Measurements from ENCODE around the gene SLC7A10. TPM values are rescaled to one million over a fixed set of nuclear protein-coding genes. Genes with fewer than 3 reads are reported as not detected.
A peak's percentile ranks its signal among the peaks of the same experiment; 100 is the strongest.

Gene SLC7A10
- total RNA-seq, 3 donors from 2014 or later (not counting 1 experiment from before 2014, with no cell fraction given), result not detected

DNA sequence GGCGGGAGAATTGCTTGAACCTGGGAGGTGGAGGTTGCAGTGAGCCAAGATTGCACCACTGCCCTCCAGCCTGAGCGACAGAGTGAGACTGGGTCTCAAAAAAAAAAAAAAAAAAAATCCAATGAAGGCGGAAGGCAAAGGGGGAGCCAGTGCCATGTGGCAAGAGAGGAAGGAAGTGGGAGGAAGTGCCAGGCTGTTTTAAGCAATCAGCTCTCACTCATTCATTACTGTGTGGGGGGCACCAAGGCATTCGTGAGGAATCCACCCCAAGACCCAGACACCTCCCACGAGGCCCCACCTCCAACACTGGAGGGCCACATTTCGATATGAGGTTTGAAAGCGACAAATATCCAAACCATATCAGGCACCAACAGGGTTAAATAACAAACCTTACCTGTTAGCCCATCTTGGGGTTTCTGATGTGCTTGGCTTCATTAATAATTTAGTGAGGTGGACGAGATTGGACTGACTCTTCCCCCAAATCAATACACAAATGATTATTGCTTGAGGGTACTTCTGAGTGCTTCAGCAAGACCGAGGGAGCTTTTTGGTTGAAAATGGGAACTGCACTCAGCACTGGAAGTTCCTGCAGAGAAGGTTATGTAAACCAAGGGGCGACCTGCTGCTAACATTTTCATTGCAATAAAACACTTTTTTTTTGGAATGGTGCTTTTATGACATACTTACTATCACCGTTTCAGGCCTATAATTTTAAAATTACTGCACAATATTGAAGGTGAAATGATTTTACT, 39.0 kb downstream of the SLC7A10 start:
- H3K4me1 Mint-ChIP-seq, result peaks cover 10 to 13% of the 10 kb centered on the region in 2 donors
- H3K9me3 Mint-ChIP-seq, result no peaks in the 10 kb centered on the region
- DNase-seq, result no peak
- no peaks in the 10 kb centered on the region for H3K36me3 Mint-ChIP-seq
- 13% methylated on average over 6 of the region's 11 CpGs for WGBS (ENCODE audit: insufficient coverage)
- H3K27ac ChIP-seq (ENCODE audit: low read length), result no peak overlapping the region
- H3K27me3 ChIP-seq (ENCODE audit: control insufficient read depth, insufficient read depth, low read length), result no peaks in the 10 kb centered on the region
- peak overlapping the region; percentile 59 for H3K4me3 Mint-ChIP-seq
- TF ChIP-seq, protein P1, sequence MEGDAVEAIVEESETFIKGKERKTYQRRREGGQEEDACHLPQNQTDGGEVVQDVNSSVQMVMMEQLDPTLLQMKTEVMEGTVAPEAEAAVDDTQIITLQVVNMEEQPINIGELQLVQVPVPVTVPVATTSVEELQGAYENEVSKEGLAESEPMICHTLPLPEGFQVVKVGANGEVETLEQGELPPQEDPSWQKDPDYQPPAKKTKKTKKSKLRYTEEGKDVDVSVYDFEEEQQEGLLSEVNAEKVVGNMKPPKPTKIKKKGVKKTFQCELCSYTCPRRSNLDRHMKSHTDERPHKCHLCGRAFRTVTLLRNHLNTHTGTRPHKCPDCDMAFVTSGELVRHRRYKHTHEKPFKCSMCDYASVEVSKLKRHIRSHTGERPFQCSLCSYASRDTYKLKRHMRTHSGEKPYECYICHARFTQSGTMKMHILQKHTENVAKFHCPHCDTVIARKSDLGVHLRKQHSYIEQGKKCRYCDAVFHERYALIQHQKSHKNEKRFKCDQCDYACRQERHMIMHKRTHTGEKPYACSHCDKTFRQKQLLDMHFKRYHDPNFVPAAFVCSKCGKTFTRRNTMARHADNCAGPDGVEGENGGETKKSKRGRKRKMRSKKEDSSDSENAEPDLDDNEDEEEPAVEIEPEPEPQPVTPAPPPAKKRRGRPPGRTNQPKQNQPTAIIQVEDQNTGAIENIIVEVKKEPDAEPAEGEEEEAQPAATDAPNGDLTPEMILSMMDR (IDR thresholded peaks at IDR 0.05), result no peak
- no peaks in the 10 kb centered on the region for H3K9me3 ChIP-seq (ENCODE audit: control insufficient read depth, insufficient read depth, low read length)
- no peaks in the 10 kb centered on the region for H3K36me3 ChIP-seq (ENCODE audit: control insufficient read depth, insufficient read depth, low read length)
- no peak overlapping the region for H3K27ac Mint-ChIP-seq
- H3K4me3 ChIP-seq (ENCODE audit: low read length), result no peak overlapping the region
- H3K27me3 Mint-ChIP-seq (ENCODE audit: low read depth in 2 of 2), result peaks cover 14 to 17% of the 10 kb centered on the region in 2 donors
- peaks cover 14% of the 10 kb centered on the region for H3K4me1 ChIP-seq (ENCODE audit: control insufficient read depth, insufficient read depth, low read length)
- intact Hi-C loops (cut with micrococcal nuclease), result no loop called here
- peak in 2 of 3 donors; percentile 54 for ATAC-seq

DNA sequence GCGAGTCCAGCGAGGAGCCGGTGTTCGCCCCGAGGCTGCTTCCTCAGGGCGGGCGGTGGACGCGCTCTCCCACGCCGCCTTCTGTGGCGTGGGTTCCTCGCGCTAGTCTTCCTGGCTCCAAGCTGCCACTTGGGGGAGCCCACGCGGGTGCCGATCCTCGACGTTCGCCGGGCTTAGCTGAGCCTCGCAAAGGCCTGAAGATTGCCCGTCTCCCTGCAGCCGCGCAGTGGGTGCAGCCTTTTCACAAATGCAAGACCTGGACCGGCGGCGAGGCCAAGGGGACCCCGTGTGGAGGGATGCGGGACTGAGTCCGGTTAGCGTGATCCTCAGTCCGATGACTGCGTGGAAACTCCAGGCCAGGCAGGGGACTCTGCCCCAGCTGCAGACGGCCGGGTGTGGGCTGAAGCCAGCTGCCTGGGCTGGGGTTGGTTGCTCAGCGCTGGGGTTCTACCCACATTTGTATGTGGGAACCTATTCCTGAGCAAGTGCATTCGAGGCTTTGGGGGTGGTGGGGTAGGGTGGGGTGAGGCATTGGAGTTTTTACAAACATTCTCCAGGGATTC, 48.2 kb downstream of the SLC7A10 start:
- Mint-ChIP-seq H3K9me3 (no peaks in the 10 kb centered on the region), H3K27me3 (ENCODE audit: low read depth in 2 of 2) (peaks cover 5 to 6% of the 10 kb centered on the region in 2 donors), H3K4me3 (peak overlapping the region; percentile 100), H3K27ac (peak overlapping the region; percentile 100), H3K4me1 (peaks cover 43 to 51% of the 10 kb centered on the region in 2 donors), H3K36me3 (peaks cover 7% of the 10 kb centered on the region)
- Histone ChIP-seq H3K27me3 (ENCODE audit: control insufficient read depth, insufficient read depth, low read length) (no peaks in the 10 kb centered on the region), H3K4me1 (ENCODE audit: control insufficient read depth, insufficient read depth, low read length) (peaks cover 39% of the 10 kb centered on the region), H3K36me3 (ENCODE audit: control insufficient read depth, insufficient read depth, low read length) (no peaks in the 10 kb centered on the region), H3K4me3 (ENCODE audit: low read length) (peak overlapping the region; percentile 85), H3K9me3 (ENCODE audit: control insufficient read depth, insufficient read depth, low read length) (no peaks in the 10 kb centered on the region), H3K27ac (ENCODE audit: low read length) (peak overlapping the region; percentile 86)
- under 1% methylated on average over 38 of the region's 38 CpGs for whole genome bisulfite sequencing (ENCODE audit: insufficient coverage)
- TF ChIP-seq, protein P1 (IDR thresholded peaks at IDR 0.05), result peak; percentile 72
- ATAC-seq, result peak; percentile 68 to 84 (median 69)
- peak in 1 of 2 donors; percentile 93 for DNase-seq
- intact Hi-C loops (cut with micrococcal nuclease), result loop anchor here (1.0 to 2.0 kb wide), 2 partner anchors 97 to 196 kb away; partner anchors contain the start of genes CEBPG and GPATCH1

DNA sequence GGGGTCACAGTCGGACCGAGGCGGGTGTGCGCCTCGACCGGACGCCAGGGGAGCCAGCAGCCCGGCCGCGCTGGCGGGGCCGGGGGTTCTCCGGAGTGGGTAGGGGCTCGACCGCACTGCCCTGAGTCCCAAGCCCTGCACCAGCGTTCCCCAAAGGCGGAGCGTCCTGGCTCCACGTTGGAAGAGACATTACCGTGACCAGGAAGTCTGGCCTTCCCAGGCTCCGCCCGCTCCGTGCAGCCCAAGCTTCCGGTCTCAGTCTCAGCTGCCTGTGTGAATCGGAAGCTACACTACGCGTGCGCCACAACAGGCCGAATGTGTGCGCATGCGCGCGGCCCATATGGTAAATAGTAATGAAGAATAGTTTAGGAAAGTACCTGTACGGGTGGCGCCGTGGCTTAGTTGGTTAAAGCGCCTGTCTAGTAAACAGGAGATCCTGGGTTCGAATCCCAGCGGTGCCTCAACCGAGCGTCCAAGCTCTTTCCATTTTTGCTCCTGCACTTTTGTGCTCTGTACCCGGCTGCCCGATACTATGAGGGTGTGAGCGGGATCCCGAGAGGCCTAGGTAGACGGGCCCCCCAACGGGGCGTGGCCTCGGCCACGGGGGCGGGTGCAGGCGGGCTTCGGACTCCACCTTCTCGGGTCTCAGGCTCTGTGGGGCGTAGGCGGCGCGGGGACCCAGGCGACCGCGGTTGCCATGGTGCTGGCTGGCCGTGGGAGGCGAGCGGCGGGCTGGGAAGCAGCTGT, 48.8 kb downstream of the SLC7A10 start:
- DNase-seq, result peak; percentile 93 to 97
- peak overlapping the region; percentile 100 for H3K27ac Mint-ChIP-seq
- Histone ChIP-seq H3K9me3 (ENCODE audit: control insufficient read depth, insufficient read depth, low read length) (no peaks in the 10 kb centered on the region), H3K27me3 (ENCODE audit: control insufficient read depth, insufficient read depth, low read length) (no peaks in the 10 kb centered on the region), H3K4me3 (ENCODE audit: low read length) (peak overlapping the region; percentile 85), H3K27ac (ENCODE audit: low read length) (peak overlapping the region; percentile 86), H3K4me1 (ENCODE audit: control insufficient read depth, insufficient read depth, low read length) (peaks cover 39% of the 10 kb centered on the region), H3K36me3 (ENCODE audit: control insufficient read depth, insufficient read depth, low read length) (no peaks in the 10 kb centered on the region)
- intact Hi-C loops (cut with micrococcal nuclease), result loop anchor here (1.0 to 2.0 kb wide), 2 partner anchors 96 to 196 kb away; partner anchors contain the start of genes CEBPG and GPATCH1
- TF ChIP-seq, protein P1 (IDR thresholded peaks at IDR 0.05), result no peak
- H3K36me3 Mint-ChIP-seq, result peaks cover 7% of the 10 kb centered on the region
- peaks cover 5 to 6% of the 10 kb centered on the region in 2 donors for H3K27me3 Mint-ChIP-seq (ENCODE audit: low read depth in 2 of 2)
- H3K4me1 Mint-ChIP-seq, result peaks cover 48 to 57% of the 10 kb centered on the region in 2 donors
- H3K4me3 Mint-ChIP-seq, result peak overlapping the region; percentile 100
- no peaks in the 10 kb centered on the region for H3K9me3 Mint-ChIP-seq
- WGBS (ENCODE audit: insufficient coverage), result under 1% methylated on average over 65 of the region's 65 CpGs
- ATAC-seq, result peak; percentile 71 to 88 (median 74)

Measured in natural killer cell (primary cell).